ENCODE results near the gene HSD17B10.

GRCh38 chrX:53421772-53422085 is 12.4 kb downstream of the HSD17B10 start:
- TF ChIP-seq, protein P1, sequence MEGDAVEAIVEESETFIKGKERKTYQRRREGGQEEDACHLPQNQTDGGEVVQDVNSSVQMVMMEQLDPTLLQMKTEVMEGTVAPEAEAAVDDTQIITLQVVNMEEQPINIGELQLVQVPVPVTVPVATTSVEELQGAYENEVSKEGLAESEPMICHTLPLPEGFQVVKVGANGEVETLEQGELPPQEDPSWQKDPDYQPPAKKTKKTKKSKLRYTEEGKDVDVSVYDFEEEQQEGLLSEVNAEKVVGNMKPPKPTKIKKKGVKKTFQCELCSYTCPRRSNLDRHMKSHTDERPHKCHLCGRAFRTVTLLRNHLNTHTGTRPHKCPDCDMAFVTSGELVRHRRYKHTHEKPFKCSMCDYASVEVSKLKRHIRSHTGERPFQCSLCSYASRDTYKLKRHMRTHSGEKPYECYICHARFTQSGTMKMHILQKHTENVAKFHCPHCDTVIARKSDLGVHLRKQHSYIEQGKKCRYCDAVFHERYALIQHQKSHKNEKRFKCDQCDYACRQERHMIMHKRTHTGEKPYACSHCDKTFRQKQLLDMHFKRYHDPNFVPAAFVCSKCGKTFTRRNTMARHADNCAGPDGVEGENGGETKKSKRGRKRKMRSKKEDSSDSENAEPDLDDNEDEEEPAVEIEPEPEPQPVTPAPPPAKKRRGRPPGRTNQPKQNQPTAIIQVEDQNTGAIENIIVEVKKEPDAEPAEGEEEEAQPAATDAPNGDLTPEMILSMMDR (conservative IDR thresholded peaks at IDR 0.05; ENCODE audit: low read depth in 2 of 2), result no peak
- no peak for TF ChIP-seq CREB1 (CRISPR knock-in tag; IDR thresholded peaks at IDR 0.05; ENCODE audit: low read depth)
- TF ChIP-seq, protein P2, sequence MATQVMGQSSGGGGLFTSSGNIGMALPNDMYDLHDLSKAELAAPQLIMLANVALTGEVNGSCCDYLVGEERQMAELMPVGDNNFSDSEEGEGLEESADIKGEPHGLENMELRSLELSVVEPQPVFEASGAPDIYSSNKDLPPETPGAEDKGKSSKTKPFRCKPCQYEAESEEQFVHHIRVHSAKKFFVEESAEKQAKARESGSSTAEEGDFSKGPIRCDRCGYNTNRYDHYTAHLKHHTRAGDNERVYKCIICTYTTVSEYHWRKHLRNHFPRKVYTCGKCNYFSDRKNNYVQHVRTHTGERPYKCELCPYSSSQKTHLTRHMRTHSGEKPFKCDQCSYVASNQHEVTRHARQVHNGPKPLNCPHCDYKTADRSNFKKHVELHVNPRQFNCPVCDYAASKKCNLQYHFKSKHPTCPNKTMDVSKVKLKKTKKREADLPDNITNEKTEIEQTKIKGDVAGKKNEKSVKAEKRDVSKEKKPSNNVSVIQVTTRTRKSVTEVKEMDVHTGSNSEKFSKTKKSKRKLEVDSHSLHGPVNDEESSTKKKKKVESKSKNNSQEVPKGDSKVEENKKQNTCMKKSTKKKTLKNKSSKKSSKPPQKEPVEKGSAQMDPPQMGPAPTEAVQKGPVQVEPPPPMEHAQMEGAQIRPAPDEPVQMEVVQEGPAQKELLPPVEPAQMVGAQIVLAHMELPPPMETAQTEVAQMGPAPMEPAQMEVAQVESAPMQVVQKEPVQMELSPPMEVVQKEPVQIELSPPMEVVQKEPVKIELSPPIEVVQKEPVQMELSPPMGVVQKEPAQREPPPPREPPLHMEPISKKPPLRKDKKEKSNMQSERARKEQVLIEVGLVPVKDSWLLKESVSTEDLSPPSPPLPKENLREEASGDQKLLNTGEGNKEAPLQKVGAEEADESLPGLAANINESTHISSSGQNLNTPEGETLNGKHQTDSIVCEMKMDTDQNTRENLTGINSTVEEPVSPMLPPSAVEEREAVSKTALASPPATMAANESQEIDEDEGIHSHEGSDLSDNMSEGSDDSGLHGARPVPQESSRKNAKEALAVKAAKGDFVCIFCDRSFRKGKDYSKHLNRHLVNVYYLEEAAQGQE (IDR thresholded peaks at IDR 0.05; ENCODE audit: unreplicated experiment), result no peak

Data from GM23338 (cell line).